ENCODE results near the gene THRSP.

DNA sequence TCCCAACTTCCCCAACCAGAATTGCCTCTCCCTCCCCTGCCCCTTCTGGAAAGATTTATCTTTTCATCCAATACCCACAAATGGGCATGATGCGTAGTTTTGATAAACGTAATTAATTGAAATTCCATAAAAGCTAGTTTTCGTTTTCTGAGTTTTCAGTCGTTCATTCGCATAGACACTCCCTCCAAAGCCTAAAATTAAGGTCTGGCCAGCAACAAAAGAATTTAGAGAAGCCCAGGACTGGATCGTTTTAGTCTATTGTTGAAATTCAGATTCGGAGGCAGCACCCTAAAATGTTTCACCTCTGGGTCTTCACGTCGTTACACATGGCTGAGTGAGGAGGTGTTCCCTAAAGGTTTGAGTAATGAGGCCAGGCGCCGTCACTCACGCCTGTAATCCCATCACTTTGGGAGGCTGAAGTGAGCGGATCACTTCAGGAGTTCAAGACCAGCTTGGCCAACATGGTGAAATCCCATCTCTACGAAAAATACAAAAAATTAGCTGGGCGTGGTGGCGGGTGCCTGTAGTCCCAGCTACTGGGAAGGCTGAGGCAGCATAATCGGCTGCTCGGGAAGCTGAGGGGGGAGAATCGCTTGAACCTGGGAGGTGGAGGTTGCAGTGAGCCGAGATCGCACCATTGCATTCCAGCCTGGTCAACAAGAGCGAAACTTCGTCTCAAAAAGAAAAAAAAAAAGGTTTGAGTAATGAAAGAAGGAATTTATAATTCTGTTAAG, 16.6 kb downstream of the THRSP start:
- TF ChIP-seq CHD2 (IDR thresholded peaks at IDR 0.05; ENCODE audit: borderline replicate concordance, low read depth, low read length) = no peak
- no peak for TF ChIP-seq RB1 (IDR thresholded peaks at IDR 0.05; ENCODE audit: borderline replicate concordance)
- TF ChIP-seq EGR1 (IDR thresholded peaks at IDR 0.05; ENCODE audit: borderline replicate concordance in 1 of 2, low read depth in 2 of 2, low read length in 2 of 2) = no peak
- no peak for TF ChIP-seq RCOR1 (conservative IDR thresholded peaks at IDR 0.05; ENCODE audit: low read depth, low read length)
- TF ChIP-seq, protein P1, sequence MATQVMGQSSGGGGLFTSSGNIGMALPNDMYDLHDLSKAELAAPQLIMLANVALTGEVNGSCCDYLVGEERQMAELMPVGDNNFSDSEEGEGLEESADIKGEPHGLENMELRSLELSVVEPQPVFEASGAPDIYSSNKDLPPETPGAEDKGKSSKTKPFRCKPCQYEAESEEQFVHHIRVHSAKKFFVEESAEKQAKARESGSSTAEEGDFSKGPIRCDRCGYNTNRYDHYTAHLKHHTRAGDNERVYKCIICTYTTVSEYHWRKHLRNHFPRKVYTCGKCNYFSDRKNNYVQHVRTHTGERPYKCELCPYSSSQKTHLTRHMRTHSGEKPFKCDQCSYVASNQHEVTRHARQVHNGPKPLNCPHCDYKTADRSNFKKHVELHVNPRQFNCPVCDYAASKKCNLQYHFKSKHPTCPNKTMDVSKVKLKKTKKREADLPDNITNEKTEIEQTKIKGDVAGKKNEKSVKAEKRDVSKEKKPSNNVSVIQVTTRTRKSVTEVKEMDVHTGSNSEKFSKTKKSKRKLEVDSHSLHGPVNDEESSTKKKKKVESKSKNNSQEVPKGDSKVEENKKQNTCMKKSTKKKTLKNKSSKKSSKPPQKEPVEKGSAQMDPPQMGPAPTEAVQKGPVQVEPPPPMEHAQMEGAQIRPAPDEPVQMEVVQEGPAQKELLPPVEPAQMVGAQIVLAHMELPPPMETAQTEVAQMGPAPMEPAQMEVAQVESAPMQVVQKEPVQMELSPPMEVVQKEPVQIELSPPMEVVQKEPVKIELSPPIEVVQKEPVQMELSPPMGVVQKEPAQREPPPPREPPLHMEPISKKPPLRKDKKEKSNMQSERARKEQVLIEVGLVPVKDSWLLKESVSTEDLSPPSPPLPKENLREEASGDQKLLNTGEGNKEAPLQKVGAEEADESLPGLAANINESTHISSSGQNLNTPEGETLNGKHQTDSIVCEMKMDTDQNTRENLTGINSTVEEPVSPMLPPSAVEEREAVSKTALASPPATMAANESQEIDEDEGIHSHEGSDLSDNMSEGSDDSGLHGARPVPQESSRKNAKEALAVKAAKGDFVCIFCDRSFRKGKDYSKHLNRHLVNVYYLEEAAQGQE (IDR thresholded peaks at IDR 0.05; ENCODE audit: low read depth, low read length) = no peak
- no peak for TF ChIP-seq HDAC6 (IDR thresholded peaks at IDR 0.05; ENCODE audit: unreplicated experiment)
- TF ChIP-seq ATF7 (IDR thresholded peaks at IDR 0.05; ENCODE audit: low read depth) = no peak
- no peak for TF ChIP-seq POLR2A (IDR thresholded peaks at IDR 0.05; ENCODE audit: low read depth, low read length)
- TF ChIP-seq ZZZ3 (IDR thresholded peaks at IDR 0.05; ENCODE audit: control insufficient read depth, insufficient read length, low read depth) = no peak
- TF ChIP-seq, protein P2, sequence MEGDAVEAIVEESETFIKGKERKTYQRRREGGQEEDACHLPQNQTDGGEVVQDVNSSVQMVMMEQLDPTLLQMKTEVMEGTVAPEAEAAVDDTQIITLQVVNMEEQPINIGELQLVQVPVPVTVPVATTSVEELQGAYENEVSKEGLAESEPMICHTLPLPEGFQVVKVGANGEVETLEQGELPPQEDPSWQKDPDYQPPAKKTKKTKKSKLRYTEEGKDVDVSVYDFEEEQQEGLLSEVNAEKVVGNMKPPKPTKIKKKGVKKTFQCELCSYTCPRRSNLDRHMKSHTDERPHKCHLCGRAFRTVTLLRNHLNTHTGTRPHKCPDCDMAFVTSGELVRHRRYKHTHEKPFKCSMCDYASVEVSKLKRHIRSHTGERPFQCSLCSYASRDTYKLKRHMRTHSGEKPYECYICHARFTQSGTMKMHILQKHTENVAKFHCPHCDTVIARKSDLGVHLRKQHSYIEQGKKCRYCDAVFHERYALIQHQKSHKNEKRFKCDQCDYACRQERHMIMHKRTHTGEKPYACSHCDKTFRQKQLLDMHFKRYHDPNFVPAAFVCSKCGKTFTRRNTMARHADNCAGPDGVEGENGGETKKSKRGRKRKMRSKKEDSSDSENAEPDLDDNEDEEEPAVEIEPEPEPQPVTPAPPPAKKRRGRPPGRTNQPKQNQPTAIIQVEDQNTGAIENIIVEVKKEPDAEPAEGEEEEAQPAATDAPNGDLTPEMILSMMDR (IDR thresholded peaks at IDR 0.05 in 2 of 3, conservative IDR thresholded peaks at IDR 0.05 in 1 of 3; ENCODE audit: control insufficient read depth in 2 of 3, extremely low read depth in 1 of 3, insufficient read depth in 1 of 3, low read depth in 3 of 3, low read length in 3 of 3) = no peak

All from GM12878 (cell line).